ENCODE data around the gene SPRED2.

Gene SPRED2

DNA sequence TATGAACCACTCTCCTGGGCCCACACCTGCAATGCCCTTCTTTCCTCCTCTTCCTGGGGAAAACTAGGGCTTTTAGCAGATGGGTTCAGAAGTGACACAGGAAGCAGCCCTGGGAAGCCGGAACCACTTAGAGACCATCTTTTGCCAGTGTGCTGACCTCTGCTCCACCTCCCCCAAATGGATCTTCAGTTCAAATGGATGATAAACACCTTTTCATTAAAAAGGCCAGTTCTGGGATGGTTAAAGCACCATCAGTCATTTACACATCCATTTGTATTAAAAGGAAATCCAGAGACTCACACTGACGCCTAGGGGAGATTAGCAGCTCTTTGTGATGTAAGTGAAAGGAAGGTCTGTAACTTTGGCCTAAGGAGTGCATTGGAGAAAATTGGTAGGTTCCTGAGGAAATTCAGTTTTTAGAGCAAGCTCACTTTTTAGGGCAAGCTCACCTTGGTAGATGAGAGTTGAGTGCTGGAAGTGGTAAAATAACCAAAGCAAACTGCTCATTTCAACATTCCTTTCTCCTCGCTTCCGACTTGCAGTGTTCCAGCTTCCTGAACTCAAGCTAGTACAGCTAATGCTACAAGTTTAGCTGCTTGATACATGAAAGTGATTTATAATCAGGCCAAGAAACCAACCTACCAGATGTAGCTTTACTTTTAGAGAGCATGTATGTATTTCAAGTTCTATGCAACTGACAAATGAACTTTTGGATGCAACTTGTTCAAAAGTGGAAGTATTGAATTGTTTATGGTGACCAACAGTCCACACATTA lies 157.1 kb downstream of the SPRED2 start:
- no peak for DNase-seq

DNA sequence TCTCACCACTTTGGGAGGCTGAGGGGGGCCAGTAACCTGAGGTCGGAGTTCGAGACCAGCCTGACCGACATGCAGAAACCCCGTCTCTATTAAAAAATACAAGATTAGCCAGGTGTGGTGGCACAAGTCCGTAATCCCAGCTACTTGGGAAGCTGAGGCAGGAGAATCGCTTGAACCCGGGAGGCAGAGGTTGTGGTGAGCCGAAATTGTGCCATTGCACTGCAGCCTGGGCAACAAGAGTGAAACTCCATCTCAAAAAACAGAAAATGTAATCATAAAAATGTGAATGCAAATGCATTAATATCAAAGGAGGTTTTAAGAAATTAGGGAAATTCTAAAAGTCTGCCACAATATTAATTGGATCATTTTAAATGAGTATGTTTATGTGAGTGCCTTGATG lies 159.1 kb downstream of the SPRED2 start:
- DNase-seq, result no peak

DNA sequence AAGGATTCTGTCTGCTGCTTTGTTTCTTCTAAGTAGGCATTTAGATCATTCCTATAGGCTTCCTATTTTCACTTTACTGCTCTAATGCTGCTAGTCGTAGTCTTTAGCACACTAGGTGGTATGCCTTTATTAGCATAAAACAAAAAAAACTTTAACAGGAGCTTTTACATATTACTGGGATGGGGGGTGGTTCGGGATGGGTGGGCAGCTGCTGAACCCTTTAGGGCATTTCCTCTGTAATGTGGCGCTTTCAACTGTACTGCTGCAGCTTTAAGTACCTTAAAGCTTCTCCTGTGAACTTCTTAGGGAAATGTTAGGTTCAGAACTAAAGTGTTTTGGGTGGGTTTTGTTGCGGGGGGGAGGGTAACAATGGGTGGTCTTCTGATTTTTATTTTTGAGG lies 163.4 kb downstream of the SPRED2 start:
- no peak for DNase-seq

DNA sequence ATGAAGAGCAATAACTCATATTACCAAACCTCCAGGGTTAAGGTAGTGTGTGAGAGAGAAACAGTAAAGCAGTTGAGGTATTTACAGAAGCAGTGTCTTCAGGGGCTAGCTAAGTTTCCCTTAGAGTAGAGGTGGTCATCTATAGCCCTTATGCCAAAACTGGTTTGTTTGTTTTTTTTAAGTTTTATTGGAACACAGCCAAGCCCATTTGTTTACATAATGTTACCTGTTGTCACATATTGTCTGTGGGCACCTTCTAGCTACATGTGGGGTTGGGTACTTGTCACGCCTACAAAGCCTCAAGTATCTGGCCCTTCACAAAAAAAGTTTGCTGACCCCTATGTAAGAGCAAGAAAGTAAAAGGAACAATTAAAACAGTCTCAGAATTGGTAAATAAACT lies 165.4 kb downstream of the SPRED2 start:
- no peak for DNase-seq

DNA sequence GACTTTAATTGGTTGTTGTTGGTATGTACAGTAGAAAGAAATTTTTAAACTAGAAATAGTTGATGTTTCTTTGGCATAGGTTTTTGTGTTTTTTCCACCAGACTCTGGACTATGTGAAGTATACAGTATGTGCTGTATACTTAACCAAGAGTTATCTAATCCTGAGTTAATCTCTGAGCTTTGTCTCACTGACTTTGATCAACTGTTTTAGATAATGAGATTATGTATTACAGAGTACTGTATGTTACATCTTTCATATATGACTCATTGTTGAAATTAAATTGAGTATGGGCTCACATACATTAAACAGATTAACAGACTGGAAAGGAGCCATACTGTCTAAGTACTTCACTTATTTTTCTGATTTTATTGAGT lies 166.7 kb downstream of the SPRED2 start:
- no peak for DNase-seq

DNA sequence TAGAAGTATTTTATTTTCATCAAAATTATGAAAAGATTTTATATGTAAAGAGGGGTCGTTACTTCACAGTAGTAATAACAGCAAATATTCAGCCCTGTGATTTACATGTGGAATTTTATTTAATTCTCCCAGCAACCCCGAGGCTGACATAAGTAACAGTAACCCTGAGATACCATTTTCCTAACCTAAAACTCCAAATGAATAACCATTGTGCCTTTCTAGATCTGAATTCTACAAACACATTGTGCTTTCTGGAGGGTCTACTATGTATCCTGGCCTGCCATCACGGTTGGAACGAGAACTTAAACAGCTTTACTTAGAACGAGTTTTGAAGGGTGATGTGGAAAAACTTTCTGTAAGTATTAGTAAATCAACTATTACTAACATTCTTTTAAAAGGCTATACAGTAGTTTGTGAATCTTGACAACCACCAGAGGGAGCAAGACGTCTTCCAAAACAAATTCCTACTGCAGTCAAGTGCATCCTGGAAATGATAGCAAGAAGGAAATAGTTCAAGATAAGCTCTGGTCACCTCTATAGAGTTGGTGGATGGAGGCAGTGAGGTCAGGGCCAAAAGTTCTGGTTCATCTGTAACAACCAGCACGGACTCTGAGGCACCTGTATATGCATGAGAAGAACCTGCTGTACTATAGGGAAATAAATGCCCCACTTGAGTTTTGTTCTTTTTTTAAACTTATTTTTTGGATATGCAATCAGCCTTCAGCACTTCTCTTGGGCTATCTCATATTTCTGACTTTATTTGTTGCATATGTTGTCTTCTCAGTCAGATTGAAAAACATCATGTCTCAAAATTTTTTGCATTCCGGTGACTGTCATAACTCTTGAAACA lies 167.4 kb downstream of the SPRED2 start:
- peak; percentile 11 for DNase-seq

DNA sequence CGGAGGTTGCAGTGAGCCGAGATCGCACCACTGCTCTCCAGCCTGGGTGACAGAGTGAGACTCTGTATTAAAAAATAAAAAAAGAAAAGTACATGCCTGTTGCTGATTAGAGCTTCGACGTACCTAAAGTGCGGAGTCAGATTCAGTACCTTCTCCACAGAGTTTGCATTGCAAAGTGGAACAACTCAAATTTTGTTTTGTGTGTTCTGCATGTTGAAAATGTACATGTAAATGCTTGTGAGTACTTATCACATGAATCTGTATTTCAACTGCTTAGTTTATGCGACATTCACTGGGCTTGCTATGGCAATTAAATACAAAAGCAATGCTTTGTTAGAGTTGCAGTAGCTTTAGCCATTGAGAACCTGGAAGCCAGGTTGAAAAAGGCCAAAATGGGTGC lies 168.4 kb downstream of the SPRED2 start:
- DNase-seq, result no peak

DNA sequence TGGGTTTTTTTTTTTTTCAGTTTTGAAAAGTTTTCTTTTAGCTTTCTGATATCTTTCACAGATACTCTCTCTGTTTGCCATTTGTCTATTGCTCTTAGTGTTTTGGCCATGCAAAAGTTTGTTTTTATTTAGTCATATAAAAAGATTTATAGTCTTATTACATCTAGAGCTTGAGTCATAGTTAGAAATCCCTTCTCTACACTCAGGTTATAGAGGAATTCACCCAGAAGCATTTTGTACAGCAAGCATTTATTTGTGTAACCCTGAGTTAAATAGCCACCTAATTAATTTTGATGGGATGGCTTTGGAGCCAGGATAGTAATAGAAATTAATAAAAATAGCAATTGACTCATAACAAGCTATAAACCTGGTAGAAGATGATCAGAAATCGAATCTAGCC lies 169.1 kb downstream of the SPRED2 start:
- DNase-seq, result no peak

DNA sequence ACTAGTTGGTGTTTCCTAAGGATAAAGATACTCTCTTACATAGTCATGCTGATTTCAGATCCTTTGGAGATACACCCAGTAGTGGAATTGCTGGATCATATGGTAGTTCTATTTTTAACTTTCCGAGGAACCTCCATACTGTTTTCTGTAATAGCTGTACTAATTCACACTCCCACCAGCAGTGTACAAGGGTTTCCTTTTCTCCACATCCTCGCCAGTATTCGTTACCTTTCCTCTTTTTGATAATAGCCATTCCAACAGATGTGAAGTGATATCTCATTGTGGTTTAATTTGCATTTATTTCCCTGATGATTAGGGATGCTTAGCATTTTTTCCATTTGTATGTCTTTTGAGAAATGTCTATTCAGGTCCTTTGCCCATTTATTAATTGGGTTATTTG lies 170.7 kb downstream of the SPRED2 start:
- no peak for DNase-seq
